MCF 10A (cell line): Measurements from ENCODE around the gene SP7. TPM values are rescaled to one million over a fixed set of nuclear protein-coding genes. Genes with fewer than 3 reads are reported as not detected.
A peak's percentile ranks its signal among the peaks of the same experiment; 100 is the strongest.

Source experiments
- BruUV-seq: library from RNA; stranded (reverse); fragments of 400-500 nt; replicated peaks from 2 replicates; lab custom pipeline; 2021; lab: Mats Ljungman, UMichigan
- CTCF ChIA-PET: fragments of 300-600 bp; sonication (Branson Sonifier 250); formaldehyde crosslinking; extraction: SDS; loops from one replicate; lab custom pipeline; 2021; ENCODE audit warnings: antibody characterized with exemption, inconsistent platforms; lab: Yijun Ruan, JAX
- POLR2A ChIA-PET: fragments of 300-600, 350-650 bp; sonication (Branson Sonifier 250); formaldehyde crosslinking; extraction: SDS; loops from one replicate; lab custom pipeline; 2020; ENCODE audit warnings: antibody characterized with exemption, inconsistent platforms; lab: Yijun Ruan, JAX
- DNase-seq: peaks from one replicate; pipeline ENCODE4 v3.0.0-alpha.2; 2018; ENCODE audit not compliant: unreplicated experiment
- H3K27ac Mint-ChIP-seq: one replicate; pipeline ENCODE4 v1.8.0; 2022; ENCODE audit warnings: mild to moderate bottlenecking, low read depth, mixed read lengths; ENCODE audit not compliant: unreplicated experiment
- H3K27me3 Mint-ChIP-seq: one replicate; pipeline ENCODE4 v1.8.0; 2022; ENCODE audit warnings: mixed read lengths; ENCODE audit not compliant: insufficient read depth, unreplicated experiment
- H3K36me3 Mint-ChIP-seq: one replicate; pipeline ENCODE4 v1.8.0; 2022; ENCODE audit warnings: mild to moderate bottlenecking, moderate library complexity, mixed read lengths; ENCODE audit not compliant: insufficient read depth, unreplicated experiment
- H3K4me1 Mint-ChIP-seq: one replicate; pipeline ENCODE4 v1.8.0; 2022; ENCODE audit warnings: mixed read lengths; ENCODE audit not compliant: insufficient read depth, unreplicated experiment
- H3K4me3 Mint-ChIP-seq: one replicate; pipeline ENCODE4 v1.8.0; 2022; ENCODE audit warnings: mild to moderate bottlenecking, moderate library complexity, mixed read lengths; ENCODE audit not compliant: unreplicated experiment
- H3K9me3 Mint-ChIP-seq: one replicate; pipeline ENCODE4 v1.8.0; 2022; ENCODE audit warnings: mixed read lengths; ENCODE audit not compliant: unreplicated experiment
- CTCF ChIP-seq: fragments of 200-600 bp; IDR thresholded peaks from one replicate; pipeline ENCODE4 v1.8.0; 2022; ENCODE audit warnings: antibody characterized with exemption, mild to moderate bottlenecking; ENCODE audit not compliant: unreplicated experiment
- intact Hi-C: fragments of 100-400 bp; cut with micrococcal nuclease; formaldehyde crosslinking; loops from 2 replicates; pipeline ENCODE4 v1.14.1; 2022
- total RNA-seq: library from RNA; stranded (reverse); gene quantifications from 2 replicates; pipeline ENCODE4 v1.2.3, GENCODE V29; 2022

SP7 gene
- total RNA-seq, 1 experiment from 2014 or later = not detected

DNA sequence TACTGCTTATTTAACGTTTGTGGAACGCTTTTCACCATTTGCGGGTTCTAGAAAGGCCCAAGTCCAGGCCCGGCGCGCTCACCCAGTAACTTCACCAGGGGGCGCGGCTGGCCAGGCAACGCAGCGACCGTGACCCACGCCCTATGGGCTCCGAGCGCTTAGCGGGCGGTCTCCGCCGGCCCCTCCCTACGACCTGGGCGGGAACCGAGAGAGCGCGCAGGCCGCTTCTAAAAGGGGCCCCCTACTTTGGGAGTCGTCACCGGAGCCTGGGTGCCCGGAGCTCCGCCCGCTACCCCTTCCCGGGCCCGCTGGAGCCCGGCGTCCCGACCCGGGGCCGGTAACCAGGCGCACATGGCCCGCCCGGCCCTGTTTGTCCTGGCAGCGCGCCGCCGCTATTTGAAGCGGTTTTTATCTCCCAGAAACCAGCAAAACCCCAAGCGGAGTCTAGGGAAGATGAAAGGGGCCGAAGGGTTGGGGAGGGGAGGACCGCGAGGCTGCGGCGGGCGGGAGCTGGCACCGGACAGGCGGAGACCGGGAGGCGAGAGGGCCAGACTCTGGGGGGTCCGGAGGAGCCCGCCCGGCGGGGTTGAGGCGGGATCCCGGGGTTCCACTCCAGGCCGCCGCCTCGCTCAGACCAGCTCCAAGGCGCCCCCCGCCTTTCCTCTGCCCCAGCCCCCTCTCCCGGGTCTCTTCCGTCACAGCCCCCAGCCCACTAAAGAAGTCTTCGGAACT lies 11.2 kb downstream of the SP7 start:
- peak; percentile 92 for DNase-seq
- POLR2A ChIA-PET = interaction anchor here (0.6 to 5.8 kb wide), 18 partner anchors 11 to 246 kb away, joined by 3 to 64 read pairs (median 4); partner anchors contain the start of genes MAP3K12, PFDN5, PRR13 and SP1
- intact Hi-C loops = loop anchor here (1.0 to 10.0 kb wide), 6 partner anchors 20 to 350 kb away; partner anchors contain the start of genes ATP5MC2, PCBP2 and SP1
- peak overlapping the region; percentile 79 for H3K4me3 Mint-ChIP-seq
- TSS peak; percentile 42 for BruUV-seq
- H3K36me3 Mint-ChIP-seq = peaks cover 14% of the 10 kb centered on the region
- H3K27me3 Mint-ChIP-seq = no peaks in the 10 kb centered on the region
- TF ChIP-seq CTCF = peak; percentile 71
- peaks cover 21% of the 10 kb centered on the region for H3K4me1 Mint-ChIP-seq
- CTCF ChIA-PET = interaction anchor here (0.6 to 6.0 kb wide), 19 partner anchors 10 to 161 kb away, joined by 3 to 92 read pairs (median 4); partner anchors contain the start of genes AMHR2 and SP7
- H3K27ac Mint-ChIP-seq = peak overlapping the region; percentile 93
- H3K9me3 Mint-ChIP-seq = no peaks in the 10 kb centered on the region

DNA sequence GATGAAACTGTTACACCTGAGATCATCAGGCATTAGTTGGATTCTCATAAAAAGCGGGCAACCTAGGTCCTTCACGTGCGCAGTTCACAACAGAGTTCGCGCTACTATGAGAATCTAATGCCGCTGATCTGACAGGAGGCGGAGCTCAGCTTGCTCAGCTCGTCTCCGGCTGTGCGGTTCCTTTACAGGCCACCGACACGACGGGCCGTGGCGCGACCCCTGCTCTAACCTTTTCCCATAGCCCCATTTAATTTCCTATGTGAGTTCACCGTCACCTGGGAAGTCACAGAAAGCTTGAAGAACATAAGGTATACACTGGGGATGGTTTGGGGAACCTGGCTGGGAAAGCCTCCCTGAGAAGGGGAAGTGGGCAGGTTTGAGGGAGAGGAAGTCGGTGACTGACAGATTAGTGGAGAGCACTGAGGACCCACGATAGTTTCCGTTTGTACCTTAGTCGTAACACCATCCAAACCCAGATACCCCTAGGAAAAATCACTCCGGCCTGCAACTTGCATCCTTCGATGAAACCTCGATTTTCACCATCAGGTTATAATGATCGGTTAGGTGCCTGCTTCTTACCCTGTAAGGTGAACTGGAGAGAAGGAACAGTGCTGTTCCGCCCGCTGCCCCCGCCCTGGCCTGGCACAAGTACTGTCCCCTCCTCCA lies 11.9 kb downstream of the SP7 start:
- Mint-ChIP-seq H3K4me3 (peak overlapping the region; percentile 79), H3K27ac (peak overlapping the region; percentile 93), H3K9me3 (no peaks in the 10 kb centered on the region), H3K4me1 (peaks cover 23% of the 10 kb centered on the region), H3K36me3 (peaks cover 18% of the 10 kb centered on the region), H3K27me3 (no peaks in the 10 kb centered on the region)
- CTCF ChIA-PET = interaction anchor here (0.6 to 5.9 kb wide), 23 partner anchors 8 to 429 kb away, joined by 3 to 92 read pairs (median 4); partner anchors contain the start of genes AMHR2 and SP7
- no peak for DNase-seq
- BruUV-seq = no TSS peak
- TF ChIP-seq CTCF = no peak
- POLR2A ChIA-PET = interaction anchor here (0.6 to 5.8 kb wide), 31 partner anchors 8 to 245 kb away, joined by 3 to 69 read pairs (median 4); partner anchors contain the start of genes MAP3K12, MYG1, PFDN5 and PRR13
- intact Hi-C loops = loop anchor here (1.0 to 10.0 kb wide), 6 partner anchors 21 to 351 kb away; partner anchors contain the start of genes ATP5MC2, PCBP2 and SP1

GRCh38 chr12:53320352-53321195 lies 15.6 kb downstream of the SP7 start:
- TSS peak; percentile 81 for BruUV-seq
- Mint-ChIP-seq H3K4me3 (peak overlapping the region; percentile 90), H3K4me1 (peaks cover 23% of the 10 kb centered on the region), H3K27me3 (no peaks in the 10 kb centered on the region), H3K36me3 (peaks cover 47% of the 10 kb centered on the region), H3K9me3 (no peaks in the 10 kb centered on the region), H3K27ac (peak overlapping the region; percentile 93)
- TF ChIP-seq CTCF = no peak
- intact Hi-C loops = loop anchor here (2.0 to 10.0 kb wide), 2 partner anchors 22 to 354 kb away; partner anchors contain the start of genes ATP5MC2 and MYG1
- CTCF ChIA-PET = interaction anchor here (0.5 to 5.9 kb wide), 41 partner anchors 10 to 426 kb away, joined by 3 to 92 read pairs (median 5); partner anchors contain the start of genes AMHR2, MYG1, PFDN5 and SP1
- POLR2A ChIA-PET = interaction anchor here (0.6 to 5.8 kb wide), 32 partner anchors 10 to 355 kb away, joined by 3 to 79 read pairs (median 7); partner anchors contain the start of genes ATP5MC2, CSAD, MAP3K12 and MYG1
- DNase-seq = no peak
